Mesodermal cell (in vitro differentiated cells): ENCODE data around the gene HIC2.
A peak's percentile ranks its signal among the peaks of the same experiment; 100 is the strongest.
"Not testable (repeated sequence)": the region's sequence is repeated elsewhere in the genome, so short reads cannot be mapped to it uniquely, and the experiment has no call there.

ENCODE experiments used
- H3K27ac ChIP-seq: 2 replicates; pipeline ENCODE4 v1.7.0; 2013; ENCODE audit warnings: mild to moderate bottlenecking, low read depth, low read length, moderate library complexity; ENCODE audit not compliant: severe bottlenecking
- H3K36me3 ChIP-seq: 2 replicates; pipeline ENCODE4 v1.7.1; 2013; ENCODE audit warnings: mild to moderate bottlenecking, low read length, moderate library complexity; ENCODE audit not compliant: control insufficient read depth, insufficient read depth
- H3K4me1 ChIP-seq: one replicate; pipeline ENCODE4 v1.7.1; 2013; ENCODE audit warnings: mild to moderate bottlenecking, low read length; ENCODE audit not compliant: insufficient read depth, control insufficient read depth, poor library complexity, severe bottlenecking
- H3K4me3 ChIP-seq: 2 replicates; pipeline ENCODE4 v1.7.0; 2013; ENCODE audit warnings: low read length, control low read depth, mild to moderate bottlenecking; ENCODE audit not compliant: insufficient read depth, poor library complexity, severe bottlenecking; ENCODE audit errors: extremely low read depth
- H3K9me3 ChIP-seq: 2 replicates; pipeline ENCODE4 v1.7.1; 2013; ENCODE audit warnings: mild to moderate bottlenecking, low read length, moderate library complexity; ENCODE audit not compliant: control insufficient read depth
- WGBS, 2 experiments: methylation state at CpG; one replicate each; pipeline ENCODE4 v1.1.5; 2013; ENCODE audit warnings: missing lambda C conversion rate in 2 of 2; ENCODE audit not compliant: insufficient coverage in 2 of 2; 5-methylcytosine and 5-hydroxymethylcytosine counted together

The HIC2 gene

GRCh38 chr22:21402763-21403314 lies 14.3 kb upstream of the HIC2 start:
- H3K9me3 ChIP-seq, H3K4me1 ChIP-seq, H3K4me3 ChIP-seq, H3K36me3 ChIP-seq, H3K27ac ChIP-seq: not testable (repeated sequence)
- WGBS, 2 experiments: no CpG with 5 or more reads among the region's 5 CpGs

GRCh38 chr22:21407139-21407538 lies 10.0 kb upstream of the HIC2 start:
- H3K4me3 ChIP-seq, H3K36me3 ChIP-seq, H3K9me3 ChIP-seq, H3K27ac ChIP-seq, H3K4me1 ChIP-seq: not testable (repeated sequence)
- no CpG with 5 or more reads among the region's 1 CpG for WGBS, 2 experiments

DNA sequence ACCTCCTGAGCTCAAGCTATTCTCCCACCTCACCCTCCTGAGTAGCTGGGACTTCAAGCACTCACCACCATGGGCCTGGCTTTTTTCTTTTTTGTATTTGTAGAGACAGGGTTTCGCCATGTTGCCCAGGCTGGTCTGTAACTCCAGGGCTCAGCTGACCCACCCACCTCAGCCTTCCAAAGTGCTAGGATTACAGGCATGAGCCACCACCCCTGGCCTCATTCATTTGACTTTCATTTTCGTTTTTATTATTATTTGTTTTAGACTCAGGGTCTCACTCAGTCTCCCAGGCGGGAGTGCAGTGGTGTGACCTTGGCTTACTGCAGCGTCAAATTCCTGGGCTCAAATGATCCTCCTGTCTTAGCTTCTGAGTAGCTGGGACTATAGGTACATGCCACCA lies 9.4 kb upstream of the HIC2 start:
- not testable (repeated sequence) for H3K9me3 ChIP-seq, H3K4me3 ChIP-seq, H3K4me1 ChIP-seq, H3K27ac ChIP-seq, H3K36me3 ChIP-seq
- WGBS, 2 experiments: no CpG with 5 or more reads among the region's 4 CpGs

GRCh38 chr22:21416375-21416774 lies 796 bp upstream of the HIC2 start:
- H3K4me1 ChIP-seq, H3K36me3 ChIP-seq, H3K4me3 ChIP-seq, H3K9me3 ChIP-seq, H3K27ac ChIP-seq: not testable (repeated sequence)
- WGBS, 2 experiments: no CpG with 5 or more reads among the region's 25 CpGs

DNA sequence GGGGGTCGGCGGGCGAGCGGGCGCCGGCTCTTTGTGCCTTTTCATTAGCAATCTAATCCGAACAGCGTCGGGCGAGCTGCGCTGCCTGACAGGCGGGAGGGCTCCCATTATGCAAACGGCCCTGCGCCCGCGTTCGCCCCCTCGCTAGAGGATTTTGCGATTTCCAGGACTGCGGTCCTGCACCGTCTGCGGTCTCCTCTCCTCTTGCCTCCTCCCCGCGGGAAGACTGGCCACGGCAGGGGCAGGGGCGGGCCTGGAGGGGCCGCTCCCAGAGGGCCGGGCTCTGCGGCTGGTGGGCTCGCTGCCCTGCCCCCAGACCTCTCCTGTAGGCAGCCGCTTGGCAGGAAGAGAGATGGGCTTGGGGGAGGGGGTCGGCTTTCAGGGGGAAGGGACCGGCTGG lies 682 bp downstream of the HIC2 start:
- H3K9me3 ChIP-seq, H3K4me1 ChIP-seq, H3K36me3 ChIP-seq, H3K27ac ChIP-seq: not testable (repeated sequence)
- H3K4me3 ChIP-seq: peak overlapping the region; percentile 22
- 0% methylated on average over 9 of the region's 33 CpGs; no CpG with 5 or more reads in 1 of the 2 experiments for WGBS, 2 experiments

DNA sequence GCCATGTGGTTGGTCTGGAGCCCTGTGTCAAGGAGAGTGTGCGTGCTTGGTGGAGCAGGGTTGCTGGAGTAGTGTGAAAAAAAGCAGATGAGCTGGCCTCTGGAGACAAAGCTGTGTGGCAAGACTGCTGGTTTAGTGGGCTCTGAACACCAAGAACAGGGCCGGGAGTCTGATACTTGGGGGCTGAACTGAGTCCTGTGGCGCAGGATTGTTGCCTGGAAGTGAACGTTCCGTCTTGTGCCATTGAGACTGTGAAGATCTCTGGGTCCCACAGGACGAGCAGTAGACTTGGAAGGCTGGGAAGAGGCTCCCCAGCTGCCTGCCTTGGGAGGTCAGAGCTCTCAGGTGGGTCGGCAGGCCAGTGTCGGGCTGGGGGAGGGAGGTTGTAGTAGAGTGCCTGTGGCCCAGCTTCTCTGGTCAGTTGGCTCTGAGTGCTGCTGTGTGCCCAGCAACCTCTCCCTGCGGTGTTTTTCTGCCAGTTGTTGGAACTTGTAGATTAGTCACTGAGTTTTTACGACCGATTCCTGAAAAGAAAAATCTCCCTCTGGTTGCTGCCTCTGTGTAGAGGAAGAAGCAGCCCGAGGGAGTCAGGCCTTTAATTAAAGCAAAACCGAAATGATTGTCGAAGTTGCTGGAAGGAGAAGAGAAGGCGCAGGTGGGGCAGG lies 1.9 kb downstream of the HIC2 start:
- not testable (repeated sequence) for H3K4me3 ChIP-seq, H3K36me3 ChIP-seq, H3K4me1 ChIP-seq, H3K9me3 ChIP-seq, H3K27ac ChIP-seq
- 75 to 92% methylated on average over 2 of the region's 15 CpGs for WGBS, 2 experiments

DNA sequence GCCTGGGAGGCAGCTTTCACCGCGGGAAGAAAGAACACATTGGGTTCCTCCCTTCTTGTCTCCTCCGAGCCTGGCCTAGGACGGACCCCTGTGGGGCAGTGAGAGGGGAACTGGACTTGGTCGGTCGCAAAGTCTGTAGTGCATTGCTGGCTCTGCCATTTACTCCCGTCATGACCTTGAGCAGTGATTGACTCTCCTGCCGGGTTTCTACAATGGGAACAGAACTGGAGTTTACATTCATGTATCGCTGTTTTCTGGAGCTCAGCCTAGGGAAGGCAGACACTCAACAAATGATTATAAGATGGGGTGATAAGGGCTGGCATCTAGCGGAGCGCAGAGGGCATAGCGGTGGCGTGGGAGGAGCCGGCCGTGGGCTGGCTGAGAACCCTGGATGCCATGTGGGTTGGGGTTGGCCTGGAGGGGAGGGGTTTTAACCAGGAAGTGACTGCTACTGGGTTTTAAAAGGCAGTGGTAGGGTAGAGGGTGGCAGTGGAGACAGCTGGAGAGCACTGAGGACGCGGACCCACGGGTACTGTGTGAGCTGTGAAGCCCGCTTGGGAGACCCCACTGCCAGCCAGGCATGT lies 3.1 kb downstream of the HIC2 start:
- not testable (repeated sequence) for H3K9me3 ChIP-seq, H3K27ac ChIP-seq, H3K4me3 ChIP-seq, H3K36me3 ChIP-seq, H3K4me1 ChIP-seq
- WGBS, 2 experiments: 22% methylated on average over 2 of the region's 19 CpGs; no CpG with 5 or more reads in 1 of the 2 experiments

- not testable (repeated sequence) for H3K36me3 ChIP-seq, H3K4me1 ChIP-seq, H3K27ac ChIP-seq, H3K9me3 ChIP-seq, H3K4me3 ChIP-seq
- no CpG with 5 or more reads among the region's 12 CpGs for WGBS, 2 experiments
These were observed 7.0 kb downstream of the HIC2 start for GRCh38 chr22:21424084-21424709.

DNA sequence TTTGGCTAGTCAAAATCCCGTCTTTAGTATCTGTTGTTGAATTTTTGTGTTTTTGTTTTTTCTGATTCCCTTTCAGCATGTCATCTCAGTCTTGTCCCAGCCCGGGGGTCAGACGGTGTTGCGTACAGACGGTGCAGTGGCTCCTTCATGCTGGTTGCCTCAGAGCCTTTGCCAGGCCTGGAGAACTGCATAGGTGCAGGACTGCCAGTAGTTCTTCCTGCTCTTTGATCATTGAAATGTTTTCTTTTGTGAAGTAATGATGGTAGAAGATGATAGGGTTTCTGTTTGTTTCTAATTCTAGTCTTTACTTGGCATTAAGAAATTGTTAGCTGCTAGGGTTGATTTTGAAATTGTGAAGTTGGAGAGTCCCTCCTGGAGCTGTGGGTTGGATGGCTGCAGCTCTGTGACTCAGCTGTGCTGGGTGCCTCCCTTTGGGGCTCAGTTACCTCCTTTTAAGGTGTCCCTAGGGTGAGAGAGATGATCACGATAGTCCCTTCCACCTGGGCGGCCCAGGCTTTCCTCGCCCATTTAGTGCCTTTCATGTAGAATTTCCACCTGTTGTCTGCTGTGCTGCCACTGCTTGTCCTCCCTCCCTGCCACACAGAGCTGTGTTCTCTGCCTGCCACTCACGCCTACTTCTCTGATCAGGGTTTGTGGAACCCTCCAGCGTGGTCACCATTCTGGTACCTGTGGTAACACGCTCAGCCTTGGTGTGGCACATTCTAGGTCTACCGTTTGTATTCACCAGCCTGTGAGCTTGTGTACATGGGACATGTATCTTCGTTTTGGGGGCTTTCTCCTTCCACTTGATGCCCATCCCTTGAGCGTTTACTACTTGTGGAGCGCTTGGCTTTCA lies 17.4 kb downstream of the HIC2 start:
- WGBS, 2 experiments: no CpG with 5 or more reads among the region's 15 CpGs
- H3K9me3 ChIP-seq: not testable (repeated sequence)

GRCh38 chr22:21435998-21436810 lies 19.0 kb downstream of the HIC2 start:
- not testable (repeated sequence) for H3K27ac ChIP-seq, H3K9me3 ChIP-seq, H3K36me3 ChIP-seq, H3K4me1 ChIP-seq, H3K4me3 ChIP-seq
- WGBS, 2 experiments: no CpG with 5 or more reads among the region's 12 CpGs

More for the DNA sequence above, 17.4 kb downstream of the HIC2 start:
- H3K4me3 ChIP-seq, H3K4me1 ChIP-seq, H3K36me3 ChIP-seq, H3K27ac ChIP-seq: not testable (repeated sequence)
